T47D (cell line): ENCODE results near the gene MMP21.

ENCODE experiments used
- DNase-seq, 2 experiments: peaks; one replicate each; pipeline versions ENCODE4 v3.0.0 to v3.0.0-alpha.2; 2011 to 2012; ENCODE audit warnings: low read depth in 1 of 2, low spot score in 1 of 2
- JUND ChIP-seq: IDR thresholded peaks from 2 replicates; pipeline ENCODE4 v1.6.1; 2012; ENCODE audit warnings: low read depth
- in situ Hi-C: cut with HindIII; loops from 2 replicates; pipeline ENCODE4 v1.10.0; 2016; ENCODE audit warnings: low sequenced_read_pairs, low pct_unique_long_range_greater_than_20kb

MMP21 gene

DNA sequence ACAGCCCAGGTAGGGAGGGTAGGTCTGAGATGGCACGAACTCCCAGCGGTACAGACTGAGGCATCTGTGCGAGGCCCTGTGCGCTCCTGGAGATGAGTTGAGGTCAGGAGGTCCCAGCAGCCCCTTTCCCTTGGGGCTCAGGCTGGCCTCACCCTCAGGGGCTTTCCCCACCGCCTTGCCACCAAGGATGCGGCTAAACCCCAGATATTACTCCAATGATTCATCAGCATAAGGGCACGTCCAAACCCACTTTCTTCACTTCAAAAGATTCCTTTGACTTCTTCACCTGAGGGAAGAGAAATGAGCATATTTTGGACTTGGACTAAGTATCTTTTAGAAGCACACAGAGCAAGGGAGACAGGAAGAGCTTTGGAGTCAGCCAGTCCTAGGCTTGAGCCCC is 27.1 kb upstream of the MMP21 start:
- in situ Hi-C loops: no loop called here
- DNase-seq: no peak
- no peak for TF ChIP-seq JUND

DNA sequence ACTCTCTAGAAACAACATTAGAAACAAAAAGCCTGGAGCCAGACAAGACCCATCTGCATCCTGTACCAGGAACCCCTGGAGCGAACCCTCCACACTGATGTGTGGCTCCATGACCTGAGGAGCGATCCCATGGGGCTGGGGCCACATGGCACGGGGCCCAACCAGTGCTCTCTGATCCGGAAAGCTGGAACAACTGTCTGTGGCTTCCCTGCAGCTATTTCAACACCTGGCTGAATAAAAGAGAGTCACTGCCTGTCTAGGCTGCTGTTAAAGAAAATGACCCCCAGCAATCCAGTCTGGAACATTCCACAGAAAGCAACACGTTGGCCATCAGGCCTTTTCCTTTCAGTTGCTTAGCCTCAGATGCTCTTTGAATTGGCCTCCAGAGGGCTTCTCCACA is 26.5 kb upstream of the MMP21 start:
- in situ Hi-C loops: no loop called here
- no peak for DNase-seq
- TF ChIP-seq JUND: no peak

DNA sequence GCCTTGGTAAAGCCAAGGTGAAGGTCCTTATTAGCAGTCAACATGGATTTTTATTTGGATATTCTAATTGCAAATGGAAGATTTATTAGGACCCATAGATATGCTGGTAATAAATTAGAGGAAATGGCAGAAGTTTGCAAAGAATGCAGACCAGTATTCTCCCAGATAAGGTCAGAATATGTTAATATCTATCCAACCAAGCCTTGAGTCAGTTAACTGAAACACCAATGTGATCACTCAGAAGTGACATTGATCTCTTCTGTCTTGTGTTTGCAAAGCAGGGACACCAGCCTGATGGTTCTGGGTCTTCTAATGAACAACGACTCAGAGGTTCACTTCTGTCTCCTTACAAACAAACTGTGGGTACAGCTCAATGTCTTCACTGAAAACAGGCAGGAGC is 26.0 kb upstream of the MMP21 start:
- no peak for DNase-seq
- in situ Hi-C loops: no loop called here
- TF ChIP-seq JUND: no peak

DNA sequence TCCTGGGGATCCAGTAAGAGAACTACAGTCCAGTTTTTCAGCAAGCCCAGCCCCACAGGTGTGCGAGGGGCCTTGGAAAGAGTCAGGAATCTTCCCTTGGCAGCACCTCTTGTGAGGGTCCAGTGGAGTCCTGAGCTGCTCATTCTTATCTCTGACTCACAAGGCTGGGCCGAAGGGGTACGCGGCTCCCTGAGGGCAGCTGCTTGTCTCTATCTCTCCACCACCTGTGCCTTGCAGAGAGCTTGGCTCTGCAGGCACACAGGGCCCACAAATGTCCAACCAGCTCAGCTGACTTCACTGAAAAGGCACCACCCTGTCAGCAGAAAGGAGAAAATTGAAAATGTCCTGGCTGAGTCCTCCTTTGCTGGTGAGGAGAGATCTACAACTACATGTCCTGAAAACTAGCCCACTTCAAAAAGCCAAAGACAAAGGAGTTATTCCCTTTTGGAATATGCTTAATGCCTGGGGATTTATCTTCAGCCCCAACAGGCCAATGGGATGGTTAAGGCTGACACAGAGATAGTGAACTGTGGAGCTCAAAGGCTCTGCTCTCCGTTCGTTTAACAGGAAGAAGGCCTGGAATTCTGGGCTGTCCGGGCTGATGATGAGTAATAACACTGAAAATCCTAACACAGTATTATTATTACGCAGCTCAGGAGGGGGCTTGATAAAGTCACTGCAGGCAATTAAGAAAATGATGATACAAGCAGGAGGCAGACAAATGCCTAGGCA is 24.0 kb upstream of the MMP21 start:
- no peak for TF ChIP-seq JUND
- DNase-seq: no peak
- in situ Hi-C loops: no loop called here

DNA sequence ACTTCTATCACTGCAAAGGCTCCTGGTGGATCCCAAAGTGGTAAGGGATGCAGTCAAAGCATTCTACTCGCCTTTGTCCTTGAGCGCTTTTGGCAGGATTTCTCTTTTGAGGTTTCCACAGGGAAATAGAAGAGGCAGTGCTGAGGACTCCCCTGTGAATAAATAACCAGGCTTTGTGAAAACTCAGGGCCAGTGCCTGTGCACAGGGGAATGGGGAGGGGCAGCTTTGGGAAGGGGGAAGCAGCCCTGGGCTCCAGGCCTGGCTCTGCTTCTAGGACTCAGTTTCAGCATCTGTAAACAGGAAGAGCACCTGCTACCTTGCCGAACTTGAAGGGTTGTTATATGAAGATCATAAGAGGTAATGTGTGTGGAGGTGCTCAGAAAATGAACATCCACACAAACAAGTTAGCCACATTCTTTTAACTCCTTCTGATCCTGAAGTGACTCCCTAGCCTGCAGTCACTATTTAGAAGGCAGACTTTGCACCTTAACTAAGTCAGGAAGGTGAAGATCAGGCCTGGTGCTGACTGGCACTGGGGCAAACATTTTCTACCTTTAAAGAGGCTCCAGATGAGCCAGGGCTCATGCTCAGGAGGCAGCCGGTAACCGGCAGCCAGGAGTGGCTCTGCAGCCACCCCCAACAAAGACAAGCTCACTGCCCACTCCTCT is 22.5 kb upstream of the MMP21 start:
- in situ Hi-C loops: no loop called here

DNA sequence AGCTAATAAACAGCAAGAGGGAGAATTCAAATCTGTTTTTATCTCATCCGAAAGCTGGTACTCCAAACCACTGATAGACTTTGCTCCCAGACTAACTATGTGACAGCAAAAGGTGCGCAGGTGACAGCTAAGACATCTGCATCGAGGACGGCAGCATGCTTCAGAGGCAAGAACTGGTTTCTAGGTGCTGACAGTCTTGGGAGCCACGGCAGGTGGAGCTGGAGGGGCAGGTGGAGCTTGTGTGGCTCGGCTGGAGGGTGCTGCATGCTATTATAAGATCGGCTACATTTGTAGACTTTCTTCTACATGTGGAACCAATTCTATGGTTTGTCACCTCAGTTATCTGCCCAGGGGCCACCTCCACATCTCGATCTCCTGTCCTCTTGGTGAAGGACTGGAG is 21.8 kb upstream of the MMP21 start:
- no peak for DNase-seq
- in situ Hi-C loops: no loop called here
- no peak for TF ChIP-seq JUND

More for the DNA sequence above, 22.5 kb upstream of the MMP21 start:
- DNase-seq: no peak
- TF ChIP-seq JUND: no peak

DNA sequence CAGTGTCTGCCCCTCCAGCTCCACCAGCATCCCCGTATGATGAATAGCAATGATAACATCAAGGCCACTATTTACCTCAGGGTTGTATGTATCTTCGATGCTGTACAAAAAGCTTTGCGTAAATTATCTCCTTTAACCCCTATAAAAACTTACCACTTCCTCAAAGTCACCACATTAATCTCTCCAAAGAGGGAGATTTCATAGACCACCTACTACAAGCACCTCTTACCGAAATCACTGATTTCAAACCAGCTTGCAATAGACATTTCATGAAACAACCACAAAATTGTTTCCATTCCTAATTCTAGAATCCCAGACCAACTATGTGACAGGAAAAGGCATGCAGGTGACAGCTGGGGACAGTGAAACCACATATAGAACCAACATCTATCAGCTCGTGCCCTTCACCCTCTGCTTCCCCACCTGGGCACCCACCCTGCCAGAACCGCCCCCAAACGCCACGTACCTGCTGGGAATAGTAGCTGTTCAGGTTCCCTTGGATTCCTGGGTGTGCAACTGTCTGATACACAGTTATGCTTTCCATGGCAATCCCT is 20.1 kb upstream of the MMP21 start:
- no peak for TF ChIP-seq JUND

DNA sequence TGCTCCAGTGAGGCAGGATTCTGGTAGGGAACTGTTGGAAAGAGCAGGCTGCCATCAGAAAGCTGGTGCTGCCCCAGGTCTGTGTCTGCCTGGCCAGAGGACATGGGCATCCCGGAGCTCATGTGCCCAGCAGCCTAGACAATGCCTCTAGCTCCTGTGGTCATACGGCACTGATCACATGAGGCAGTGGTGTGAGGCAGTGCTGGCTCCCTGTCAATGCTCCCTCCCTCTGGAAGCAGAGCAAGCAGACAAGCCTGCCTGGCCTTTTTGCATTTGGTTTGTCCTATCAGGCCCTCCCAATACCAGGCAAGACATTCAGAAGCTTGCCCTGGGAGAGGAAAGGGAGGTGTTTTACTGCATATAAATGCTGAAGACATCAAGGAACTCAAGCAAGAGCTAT is 19.5 kb upstream of the MMP21 start:
- TF ChIP-seq JUND: no peak
- DNase-seq: no peak
- in situ Hi-C loops: no loop called here

More for the DNA sequence above, 20.1 kb upstream of the MMP21 start:
- no peak for DNase-seq
- in situ Hi-C loops: no loop called here

DNA sequence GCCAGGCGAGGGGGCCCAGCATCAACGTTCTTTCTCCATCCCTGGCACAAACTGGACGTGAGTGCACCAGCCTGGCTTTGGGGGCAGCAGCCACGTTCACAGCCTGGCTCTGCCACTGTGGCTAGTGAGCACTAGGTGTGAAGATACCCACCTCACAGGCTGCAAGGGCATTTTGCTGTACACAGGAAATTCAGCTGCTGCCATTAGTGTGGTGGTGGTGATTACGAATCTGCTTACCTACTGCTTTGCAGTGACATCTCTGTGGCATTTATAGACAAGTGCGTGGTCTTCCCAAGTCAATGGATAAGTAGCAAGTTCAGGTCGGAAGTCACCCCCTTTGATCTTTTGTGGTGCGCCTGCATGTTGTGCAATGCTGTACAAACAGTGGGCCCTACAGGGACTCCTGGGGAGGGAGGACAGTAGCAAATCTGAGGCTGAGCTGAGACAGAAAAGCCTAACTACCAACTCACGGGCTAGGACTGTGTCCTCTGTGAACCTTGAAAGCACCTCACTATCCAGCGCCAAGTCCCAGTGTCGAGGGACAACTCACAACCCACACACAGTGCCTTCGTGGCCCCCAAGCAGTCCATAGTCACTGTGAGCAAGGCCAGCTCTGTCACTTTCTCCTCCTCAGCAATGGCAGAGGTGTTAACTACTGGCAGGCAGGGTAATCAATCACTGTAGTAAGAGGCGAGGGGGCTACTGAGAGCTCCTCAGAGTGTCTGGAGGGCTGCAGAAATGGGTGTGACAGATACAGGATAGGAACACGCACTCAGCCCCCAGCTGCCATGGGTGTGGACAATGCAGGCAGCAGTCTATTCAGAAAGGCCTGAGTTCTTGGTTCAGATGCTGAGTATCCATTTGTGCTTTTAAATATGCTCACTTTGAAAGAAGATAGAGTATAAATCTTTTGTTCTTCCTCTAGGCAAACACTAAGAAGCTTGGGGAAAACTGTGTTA is 17.0 kb upstream of the MMP21 start:
- DNase-seq: no peak
- no peak for TF ChIP-seq JUND
- in situ Hi-C loops: no loop called here

DNA sequence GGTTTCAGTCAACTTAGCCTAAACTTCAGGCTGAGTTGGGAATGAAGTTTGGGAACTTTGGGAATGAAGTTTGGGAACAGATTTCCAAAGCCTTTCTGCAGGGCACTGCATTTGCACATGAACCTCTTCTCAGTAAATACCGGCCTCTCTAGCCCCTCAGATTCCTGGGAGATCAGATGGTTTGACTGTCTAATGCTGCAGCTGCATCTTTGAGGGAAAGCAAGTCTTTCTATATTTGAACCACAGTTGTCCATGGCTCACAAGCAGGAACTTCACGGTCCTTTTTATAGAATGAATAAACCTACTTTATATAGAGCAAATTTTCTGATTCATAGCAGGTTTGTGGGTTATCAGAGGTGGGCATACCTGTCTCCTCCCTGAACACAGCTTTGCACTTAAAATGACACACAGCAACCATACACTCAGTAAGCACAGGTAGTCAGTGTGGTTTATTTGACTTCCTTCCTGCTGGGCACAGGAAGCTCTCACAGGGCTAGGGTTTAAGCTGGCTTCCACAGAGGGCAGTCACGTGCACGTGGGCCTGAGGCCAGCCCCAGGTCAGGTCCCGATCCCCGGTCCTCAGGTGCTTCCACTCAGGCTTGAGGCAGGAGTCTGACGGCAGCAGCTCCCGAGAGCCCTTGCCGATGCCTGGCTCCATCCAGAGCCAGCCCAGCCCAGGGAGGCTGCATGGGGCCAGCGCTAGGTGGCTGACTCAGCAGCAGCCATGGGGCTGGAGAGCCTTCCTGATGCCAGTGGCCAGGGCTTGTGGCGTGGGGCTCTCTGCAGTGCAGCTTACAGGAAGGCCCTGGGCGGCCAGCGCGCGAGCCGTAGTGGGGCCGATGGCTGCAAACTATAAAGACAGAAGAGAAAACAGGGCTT is 12.8 kb upstream of the MMP21 start:
- in situ Hi-C loops: no loop called here
- no peak for TF ChIP-seq JUND
- no peak for DNase-seq

DNA sequence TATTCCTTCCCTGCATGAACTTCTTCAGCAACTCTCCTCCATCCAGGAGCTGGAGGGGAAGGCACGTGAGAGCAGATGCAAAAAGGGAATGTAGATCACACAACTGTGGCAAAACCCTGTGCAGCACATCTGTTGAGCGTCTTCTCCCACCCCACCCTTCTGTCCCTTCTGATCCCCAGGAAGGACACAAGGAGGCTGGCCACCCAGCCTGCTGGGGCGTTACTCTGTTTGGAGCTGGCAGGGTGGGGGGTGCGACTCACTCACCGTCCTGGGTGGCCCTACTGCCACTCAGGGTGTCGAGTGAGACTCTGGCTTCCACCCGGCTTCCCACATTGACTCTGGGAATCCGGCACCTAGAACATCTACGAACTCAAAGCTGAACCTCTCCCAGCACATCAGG is 10.2 kb upstream of the MMP21 start:
- in situ Hi-C loops: no loop called here
- DNase-seq: no peak
- TF ChIP-seq JUND: no peak

DNA sequence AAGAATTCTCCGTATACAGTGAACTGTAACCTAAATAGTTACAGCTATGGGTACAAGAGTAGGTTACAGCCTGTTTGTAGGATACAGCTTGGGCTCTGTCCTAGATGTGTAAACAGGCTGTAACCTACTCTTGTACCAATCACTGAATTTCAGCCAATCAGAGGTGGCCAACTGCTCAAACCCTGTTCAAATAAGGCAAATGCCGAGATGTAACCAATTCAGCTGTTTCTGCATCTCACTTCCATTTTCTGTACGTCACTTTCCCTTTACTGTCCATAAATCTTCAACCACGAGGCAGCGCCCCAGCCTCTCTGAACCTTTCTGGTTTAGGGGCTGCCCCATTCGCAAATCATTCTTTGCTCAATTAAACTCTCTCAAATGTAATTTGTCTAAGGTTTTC is 8.3 kb upstream of the MMP21 start:
- DNase-seq: no peak
- in situ Hi-C loops: no loop called here
- no peak for TF ChIP-seq JUND
